MM.1S (cell line): ENCODE results near the gene SREBF1.

Experiments used
- DNase-seq: peaks from one replicate; pipeline ENCODE4 v3.0.0-alpha.2; 2015
- H2AFZ ChIP-seq: fragments of 300-600 bp; sonication (generic); 2 replicates; pipeline ENCODE4 v1.6.0; 2016; ENCODE audit warnings: antibody characterized with exemption, low read length
- H3F3A ChIP-seq: fragments of 300-600 bp; sonication (generic); 2 replicates; pipeline ENCODE4 v1.6.1; 2016; ENCODE audit warnings: mild to moderate bottlenecking, antibody characterized with exemption, low read length, moderate library complexity, mixed read lengths; ENCODE audit not compliant: insufficient read depth
- H3K27ac ChIP-seq: fragments of 300-600 bp; sonication (generic); 2 replicates; pipeline ENCODE4 v1.5.1; 2016; ENCODE audit warnings: mild to moderate bottlenecking, low read length
- H3K27me3 ChIP-seq: fragments of 300-600 bp; sonication (generic); replicated peaks from 2 replicates; pipeline ENCODE4 v1.6.0; 2016; ENCODE audit warnings: low read length; ENCODE audit not compliant: insufficient read depth
- H3K36me3 ChIP-seq: fragments of 300-600 bp; sonication (generic); replicated peaks from 2 replicates; pipeline ENCODE4 v1.6.1; 2016; ENCODE audit warnings: mild to moderate bottlenecking, low read length, mixed read lengths; ENCODE audit not compliant: insufficient read depth
- H3K4me1 ChIP-seq: fragments of 300-600 bp; sonication (generic); 2 replicates; pipeline ENCODE4 v1.6.1; 2016; ENCODE audit warnings: low read length, mixed read lengths
- H3K4me2 ChIP-seq: fragments of 300-600 bp; sonication (generic); 2 replicates; pipeline ENCODE4 v1.6.0; 2016; ENCODE audit warnings: low read depth, low read length
- H3K4me3 ChIP-seq: fragments of 300-600 bp; sonication (generic); 2 replicates; pipeline ENCODE4 v1.5.1; 2016; ENCODE audit warnings: low read length, mixed read lengths
- H3K79me2 ChIP-seq: fragments of 300-600 bp; sonication (generic); 2 replicates; pipeline ENCODE4 v1.6.1; 2016; ENCODE audit warnings: mixed run types, low read length, mixed read lengths
- H3K9ac ChIP-seq: fragments of 300-600 bp; sonication (generic); 2 replicates; pipeline ENCODE4 v1.6.1; 2016; ENCODE audit warnings: low read length, mixed read lengths
- H3K9me2 ChIP-seq: fragments of 300-600 bp; sonication (generic); replicated peaks from 2 replicates; pipeline ENCODE4 v1.6.1; 2016; ENCODE audit warnings: mild to moderate bottlenecking, low read length, mixed read lengths; ENCODE audit not compliant: insufficient read depth
- H3K9me3 ChIP-seq: fragments of 300-600 bp; sonication (generic); replicated peaks from 2 replicates; pipeline ENCODE4 v1.6.1; 2016; ENCODE audit warnings: mild to moderate bottlenecking, low read length, mixed read lengths; ENCODE audit not compliant: insufficient read depth
- H4K20me1 ChIP-seq: fragments of 300-600 bp; sonication (generic); 2 replicates; pipeline ENCODE4 v1.6.1; 2016; ENCODE audit warnings: mild to moderate bottlenecking, low read length, moderate library complexity, mixed read lengths; ENCODE audit not compliant: insufficient read depth
- CTCF ChIP-seq: fragments of 300-600 bp; sonication (generic); IDR thresholded peaks from 2 replicates; pipeline ENCODE4 v1.5.1; 2016; ENCODE audit warnings: antibody characterized with exemption, low read length, mixed read lengths
- EZH2 ChIP-seq: fragments of 300-600 bp; sonication (generic); optimal IDR thresholded peaks from 2 replicates; pipeline ENCODE3; 2017; ENCODE audit warnings: low read depth, mild to moderate bottlenecking, antibody characterized with exemption, low read length, mixed read lengths
- EZH2phosphoT487 ChIP-seq: fragments of 300-600 bp; sonication (generic); IDR thresholded peaks from 2 replicates; pipeline ENCODE4 v1.6.1; 2018; ENCODE audit warnings: antibody characterized with exemption, low read length

The SREBF1 gene

DNA sequence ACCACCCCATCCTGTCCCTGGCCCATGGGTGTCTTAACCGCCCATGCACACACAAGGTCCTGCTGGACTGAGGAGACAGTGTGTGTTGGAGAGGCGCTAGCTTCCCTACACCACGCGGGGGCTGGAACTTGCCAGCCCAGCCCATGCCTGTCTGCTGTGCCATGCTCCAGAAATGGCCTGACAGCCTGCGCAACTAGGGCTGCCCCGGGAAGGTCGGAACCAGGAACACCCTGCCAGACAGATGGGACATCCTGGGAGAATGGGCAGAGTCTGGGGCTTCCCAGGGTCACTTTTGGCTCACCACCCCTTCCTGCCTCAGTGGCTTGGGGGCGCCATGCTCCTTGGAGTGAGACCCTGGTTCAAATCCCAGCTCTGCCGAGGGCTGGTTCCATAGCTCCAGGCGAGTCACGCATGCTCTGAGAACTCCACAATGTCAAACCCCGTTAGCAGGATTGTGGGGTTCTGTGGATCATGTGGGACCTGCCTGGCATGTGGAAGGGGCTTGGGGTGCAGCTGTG is 36.2 kb downstream of the SREBF1 start:
- Histone ChIP-seq H3K27ac (no peak overlapping the region), H4K20me1 (no peaks in the 10 kb centered on the region), H3K9me2 (no peaks in the 10 kb centered on the region), H3K36me3 (no peaks in the 10 kb centered on the region), H3K4me1 (no peaks in the 10 kb centered on the region), H3K27me3 (no peaks in the 10 kb centered on the region), H3K4me2 (no peak overlapping the region), H3K9ac (no peak overlapping the region), H2AFZ (no peak overlapping the region), H3K4me3 (no peak overlapping the region), H3F3A (no peaks in the 10 kb centered on the region), H3K9me3 (no peaks in the 10 kb centered on the region), H3K79me2 (no peaks in the 10 kb centered on the region)
- TF ChIP-seq CTCF: no peak
- TF ChIP-seq EZH2: no peak
- no peak for TF ChIP-seq EZH2phosphoT487
- no peak for DNase-seq

DNA sequence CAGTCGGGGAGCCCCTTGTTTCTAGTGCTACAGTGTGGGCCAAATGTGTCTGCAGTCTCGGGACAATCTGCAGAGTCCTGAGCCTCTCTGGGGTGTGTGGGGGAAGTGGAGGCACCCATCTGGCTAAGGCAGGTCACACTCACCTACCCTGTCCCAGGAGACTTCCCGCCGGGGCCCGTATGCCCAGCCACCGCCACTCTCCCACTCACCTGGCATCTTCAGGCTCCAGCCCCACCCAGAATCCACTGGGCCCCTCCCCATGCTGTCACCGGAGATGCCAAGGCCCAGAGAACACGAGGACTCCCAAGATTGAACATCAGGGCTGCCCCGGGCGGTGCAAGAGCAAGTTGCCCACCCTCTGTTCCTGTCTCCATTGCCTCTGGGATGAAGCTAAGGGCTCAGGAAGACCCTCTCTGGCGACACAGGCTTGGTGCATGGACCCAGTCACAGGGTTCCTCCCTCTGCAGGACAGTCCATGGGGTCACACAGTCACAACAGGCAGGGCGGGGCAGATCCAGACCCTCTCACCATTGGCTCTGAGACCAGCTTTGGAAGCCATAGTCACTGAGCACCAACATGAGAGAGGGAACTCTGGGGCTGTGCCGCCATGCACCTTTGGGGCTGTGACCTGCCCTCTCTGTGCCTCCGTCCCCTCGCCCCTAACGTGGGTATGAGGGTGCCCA is 38.1 kb downstream of the SREBF1 start:
- H3K9me2 ChIP-seq: no peaks in the 10 kb centered on the region
- no peaks in the 10 kb centered on the region for H3K79me2 ChIP-seq
- no peaks in the 10 kb centered on the region for H4K20me1 ChIP-seq
- no peak for TF ChIP-seq EZH2phosphoT487
- TF ChIP-seq CTCF: no peak
- H3F3A ChIP-seq: no peaks in the 10 kb centered on the region
- no peak overlapping the region for H2AFZ ChIP-seq
- H3K4me3 ChIP-seq: no peak overlapping the region
- H3K9ac ChIP-seq: no peak overlapping the region
- DNase-seq: no peak
- no peaks in the 10 kb centered on the region for H3K27me3 ChIP-seq
- H3K4me2 ChIP-seq: no peak overlapping the region
- no peak overlapping the region for H3K27ac ChIP-seq
- H3K4me1 ChIP-seq: no peaks in the 10 kb centered on the region
- no peaks in the 10 kb centered on the region for H3K9me3 ChIP-seq
- H3K36me3 ChIP-seq: no peaks in the 10 kb centered on the region

GRCh38 chr17:17798010-17798556 is 38.7 kb downstream of the SREBF1 start:
- no peaks in the 10 kb centered on the region for H3K4me1 ChIP-seq
- no peaks in the 10 kb centered on the region for H3K9me3 ChIP-seq
- no peak overlapping the region for H3K9ac ChIP-seq
- no peak overlapping the region for H2AFZ ChIP-seq
- no peaks in the 10 kb centered on the region for H3K79me2 ChIP-seq
- no peak overlapping the region for H3K27ac ChIP-seq
- DNase-seq: no peak
- H3K4me2 ChIP-seq: no peak overlapping the region
- H3K4me3 ChIP-seq: no peak overlapping the region
- no peaks in the 10 kb centered on the region for H4K20me1 ChIP-seq
- H3K9me2 ChIP-seq: no peaks in the 10 kb centered on the region
- no peaks in the 10 kb centered on the region for H3F3A ChIP-seq
- H3K27me3 ChIP-seq: no peaks in the 10 kb centered on the region
- TF ChIP-seq EZH2 (no peak), CTCF (no peak), EZH2phosphoT487 (no peak)
- H3K36me3 ChIP-seq: no peaks in the 10 kb centered on the region
